Endothelial cell of umbilical vein (primary cell): ENCODE data around the gene SNED1. TPM values are rescaled to one million over a fixed set of nuclear protein-coding genes. Genes with fewer than 3 reads are reported as not detected.

Experiments used
- BruUV-seq: library from RNA; stranded (reverse); fragments of 400-500 nt; replicated peaks from 2 replicates; lab custom pipeline; 2021; lab: Mats Ljungman, UMichigan
- CTCF ChIA-PET: fragments of 300-600, 350-600 bp; sonication (Branson Sonifier 250); formaldehyde crosslinking; loops from one replicate; lab custom pipeline; 2021; ENCODE audit warnings: antibody characterized with exemption, inconsistent platforms; lab: Charles Lee
- POLR2A ChIA-PET: fragments of 300-600, 350-600 bp; sonication (Branson Sonifier 250); formaldehyde crosslinking; loops from one replicate; lab custom pipeline; 2021; ENCODE audit warnings: antibody characterized with exemption, inconsistent platforms; lab: Charles Lee
- DNase-seq: peaks from one replicate; pipeline ENCODE4 v3.0.0-alpha.2; 2011; ENCODE audit warnings: low read depth, low spot score
- FAIRE-seq: peaks from 2 replicates; lab custom pipeline; 2011; peaks lifted over from hg19 to GRCh38; lab: Jason Lieb, UNC
- H2AFZ ChIP-seq: 2 replicates; pipeline ENCODE4 v1.6.0; 2012; ENCODE audit warnings: low read depth, low read length, control low read depth, inconsistent platforms
- H3K27ac ChIP-seq: 2 replicates; pipeline ENCODE4 v1.5.1; 2011; ENCODE audit warnings: low read depth, mild to moderate bottlenecking, control low read depth, low read length, moderate library complexity; ENCODE audit not compliant: insufficient read depth
- H3K27me3 ChIP-seq, 2 experiments: 2 replicates each; pipeline versions ENCODE4 v1.6.0 to v1.6.1; 2011; ENCODE audit warnings: low read length in 2 of 2, mixed read lengths in 1 of 2; ENCODE audit not compliant: control insufficient read depth in 2 of 2, insufficient read depth in 2 of 2
- H3K36me3 ChIP-seq, 2 experiments: 2 replicates in 1 of 2; 3 replicates in 1 of 2; pipeline ENCODE4 v1.5.1; 2011; ENCODE audit warnings: low read length in 2 of 2, mild to moderate bottlenecking in 1 of 2, moderate library complexity in 1 of 2; ENCODE audit not compliant: control insufficient read depth in 2 of 2, insufficient read depth in 2 of 2; ENCODE audit errors: extremely low read depth in 1 of 2
- H3K4me1 ChIP-seq: 3 replicates; pipeline ENCODE4 v1.5.1; 2011; ENCODE audit warnings: mild to moderate bottlenecking, low read length; ENCODE audit not compliant: control insufficient read depth, insufficient read depth; ENCODE audit errors: extremely low read depth
- H3K4me2 ChIP-seq: 2 replicates; pipeline ENCODE4 v1.6.1; 2011; ENCODE audit warnings: low read length, control low read depth, mixed read lengths; ENCODE audit not compliant: insufficient read depth
- H3K4me3 ChIP-seq, 3 experiments: fragments of 200-600 bp in 1 of 3; sonication (generic), shearing (Covaris generic) in 1 of 3; replicated peaks in 1 of 3; 2 replicates each; pipeline ENCODE4 v1.5.1; 2011 to 2016; ENCODE audit warnings: control low read depth in 3 of 3, low read length in 3 of 3, mild to moderate bottlenecking in 2 of 3, inconsistent platforms in 1 of 3, low read depth in 1 of 3, moderate library complexity in 1 of 3; ENCODE audit not compliant: insufficient read depth in 1 of 3
- H3K79me2 ChIP-seq: 2 replicates; pipeline ENCODE4 v1.6.0; 2012; ENCODE audit warnings: low read length, inconsistent platforms; ENCODE audit not compliant: control insufficient read depth, insufficient read depth
- H3K9ac ChIP-seq: replicated peaks from 2 replicates; pipeline ENCODE3; 2011; ENCODE audit warnings: low read length, control low read depth; ENCODE audit not compliant: insufficient read depth; ENCODE audit errors: extremely low read depth
- H3K9me1 ChIP-seq: replicated peaks from 3 replicates; pipeline ENCODE4 v1.6.0; 2011; ENCODE audit warnings: mild to moderate bottlenecking, low read length; ENCODE audit not compliant: control insufficient read depth, insufficient read depth; ENCODE audit errors: extremely low read depth
- H3K9me3 ChIP-seq: replicated peaks from 2 replicates; pipeline ENCODE4 v1.5.1; 2012; ENCODE audit warnings: low read length, inconsistent platforms; ENCODE audit not compliant: control insufficient read depth, insufficient read depth
- H4K20me1 ChIP-seq: replicated peaks from 2 replicates; pipeline ENCODE3; 2011; ENCODE audit warnings: mild to moderate bottlenecking, low read length; ENCODE audit not compliant: control insufficient read depth, insufficient read depth; ENCODE audit errors: extremely low read depth
- CTCF ChIP-seq, 2 donors: IDR thresholded peaks; 1 replicate in 1 of 2; 2 replicates in 1 of 2; pipeline ENCODE4 v1.5.1; 2011; ENCODE audit warnings: low read length in 2 of 2, mild to moderate bottlenecking in 2 of 2, moderate library complexity in 2 of 2, control low read depth in 1 of 2, inconsistent platforms in 1 of 2, low read depth in 1 of 2; ENCODE audit not compliant: insufficient read depth in 1 of 2; ENCODE audit errors: extremely low read depth in 1 of 2
- EZH2 ChIP-seq: IDR thresholded peaks from 2 replicates; pipeline ENCODE4 v1.6.1; 2012; ENCODE audit warnings: borderline replicate concordance, low read depth, mild to moderate bottlenecking, moderate library complexity, low read length, inconsistent platforms; ENCODE audit not compliant: severe bottlenecking
- FOS ChIP-seq: IDR thresholded peaks from 2 replicates; pipeline ENCODE4 v1.6.1; 2011; ENCODE audit warnings: mild to moderate bottlenecking, low read length, moderate library complexity, borderline replicate concordance; ENCODE audit not compliant: insufficient read depth
- GATA2 ChIP-seq: IDR thresholded peaks from 2 replicates; pipeline ENCODE4 v1.7.0; 2011; ENCODE audit warnings: low read depth, mild to moderate bottlenecking, moderate library complexity, mixed read lengths, low read length; ENCODE audit not compliant: insufficient read length, insufficient read depth
- JUN ChIP-seq: IDR thresholded peaks from 2 replicates; pipeline ENCODE4 v1.6.1; 2011; ENCODE audit warnings: borderline replicate concordance, low read depth; ENCODE audit not compliant: insufficient read length, insufficient read depth
- MAX ChIP-seq: IDR thresholded peaks from 2 replicates; pipeline ENCODE4 v1.6.1; 2011; ENCODE audit not compliant: insufficient read depth, insufficient read length
- MYC ChIP-seq: IDR thresholded peaks from one replicate; pipeline ENCODE4 v1.6.1; 2011; ENCODE audit warnings: mild to moderate bottlenecking, low read depth, low read length
- POLR2A ChIP-seq: IDR thresholded peaks from 2 replicates; pipeline ENCODE4 v1.6.1; 2012; ENCODE audit warnings: low read depth, mild to moderate bottlenecking, control low read depth, low read length
- POLR2AphosphoS5 ChIP-seq: IDR thresholded peaks from 2 replicates; pipeline ENCODE4 v1.6.1; 2012; ENCODE audit warnings: low read depth, mild to moderate bottlenecking, control low read depth, low read length, moderate library complexity; ENCODE audit not compliant: insufficient read depth
- dilution Hi-C: fragments of 300-500 bp; cut with MboI; formaldehyde crosslinking; loops from one replicate; pipeline ENCODE4 v1.15.0; 2019; ENCODE audit warnings: low sequenced_read_pairs; ENCODE audit not compliant: extremely low pct_ligation_motif_present
- intact Hi-C: fragments of 100-400 bp; cut with micrococcal nuclease; formaldehyde crosslinking; loops from one replicate; pipeline ENCODE4 v1.10.0; 2022
- polyA plus RNA-seq, 4 experiments: library from polyadenylated mRNA; depleted of rRNA in 3 of 4; stranded (reverse) in 3 of 4; unstranded in 1 of 4; fragments of >200 nt; gene quantifications; 2 replicates each; pipeline versions ENCODE4 v1.2.1 to v1.2.3, GENCODE V29; 2011 to 2012; ENCODE audit warnings: missing spikeins in 1 of 4
- total RNA-seq: library from RNA; stranded (reverse); gene quantifications from 2 replicates; pipeline ENCODE4 v1.2.3, GENCODE V29; 2021

SNED1 gene
- total and polyA plus RNA-seq, 2 donors (not counting 3 experiments of a cell fraction or from before 2014, with no cell fraction given): 14.1 to 17.2 TPM

- ChIA-PET CTCF (no interaction called here), POLR2A (no interaction called here)
- BruUV-seq: no TSS peak
- dilution Hi-C loops: no loop called here
- Histone ChIP-seq H4K20me1 (no peaks in the 10 kb centered on the region), H3K27me3 (no peaks in the 10 kb centered on the region), H3K36me3 (peaks cover 0 to 3% of the 10 kb centered on the region in 2 experiments), H3K9me3 (no peaks in the 10 kb centered on the region), H3K79me2 (no peaks in the 10 kb centered on the region), H3K9ac (no peak overlapping the region), H3K4me3 (no peak overlapping the region), H3K9me1 (no peaks in the 10 kb centered on the region), H3K4me2 (no peak overlapping the region), H3K4me1 (no peaks in the 10 kb centered on the region), H2AFZ (no peak overlapping the region), H3K27ac (no peak overlapping the region)
- intact Hi-C loops: no loop called here
- no peak for FAIRE-seq
- DNase-seq: no peak
- no peak for TF ChIP-seq EZH2
- TF ChIP-seq CTCF (IDR thresholded peaks at IDR 0.05; ENCODE audit: extremely low read depth in 1 of 2, insufficient read depth in 1 of 2, low read depth in 1 of 2, low read length in 2 of 2): no peak
- TF ChIP-seq GATA2: no peak
- no peak for TF ChIP-seq FOS
- no peak for TF ChIP-seq MYC
- no peak for TF ChIP-seq POLR2AphosphoS5
- TF ChIP-seq JUN: no peak
- no peak for TF ChIP-seq POLR2A
- no peak for TF ChIP-seq MAX
Observed at GRCh38 chr2:241134711-241135110, 136.3 kb downstream of the SNED1 start.
